ENCODE measurements around the gene PAXX. TPM values are rescaled to one million over a fixed set of nuclear protein-coding genes. Genes with fewer than 3 reads are reported as not detected.

The PAXX gene
- total RNA-seq, 1 donor from 2014 or later, result 51.4 TPM

DNA sequence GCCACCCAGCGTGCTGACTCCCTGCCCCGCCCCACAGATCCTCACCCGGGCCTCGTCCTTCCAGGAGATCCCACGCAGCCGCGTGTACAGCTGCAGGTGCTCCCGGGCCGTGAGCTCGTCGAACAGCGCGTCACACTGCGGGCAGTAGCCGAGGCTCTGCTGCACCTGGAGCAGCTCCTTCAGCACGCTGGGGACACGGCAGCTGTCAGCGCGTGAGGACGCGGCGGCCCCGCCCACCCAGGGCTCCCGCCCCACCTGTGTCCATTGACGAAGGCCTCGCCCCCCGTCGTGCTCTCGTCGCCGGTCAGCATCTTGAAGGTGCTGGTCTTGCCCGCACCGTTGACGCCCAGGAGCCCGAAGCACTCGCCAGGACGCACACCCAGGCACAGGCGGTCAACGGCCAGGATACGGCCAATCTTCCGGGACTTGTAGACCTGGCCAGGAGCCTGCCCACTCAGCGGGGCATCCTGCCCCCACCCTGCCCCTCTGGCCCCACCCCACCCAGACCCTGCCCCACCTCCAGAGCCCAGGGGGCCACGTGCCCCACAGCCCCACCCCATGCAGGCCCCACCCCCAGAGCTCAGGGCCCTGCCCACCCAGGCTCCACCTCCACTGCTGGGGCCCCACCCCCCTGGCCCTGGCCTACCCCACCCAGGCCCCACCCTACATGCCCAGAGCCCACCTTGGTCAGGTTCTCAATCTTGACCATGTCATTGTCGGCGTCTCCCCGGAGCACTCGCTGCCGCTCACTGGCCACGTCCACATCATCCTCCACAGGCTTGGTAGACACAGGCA lies 17.9 kb downstream of the PAXX start:
- H3K27me3 Mint-ChIP-seq (ENCODE audit: unreplicated experiment), result no peaks in the 10 kb centered on the region
- no peak overlapping the region for H3K27ac Mint-ChIP-seq (ENCODE audit: unreplicated experiment)
- TF ChIP-seq, protein P1, sequence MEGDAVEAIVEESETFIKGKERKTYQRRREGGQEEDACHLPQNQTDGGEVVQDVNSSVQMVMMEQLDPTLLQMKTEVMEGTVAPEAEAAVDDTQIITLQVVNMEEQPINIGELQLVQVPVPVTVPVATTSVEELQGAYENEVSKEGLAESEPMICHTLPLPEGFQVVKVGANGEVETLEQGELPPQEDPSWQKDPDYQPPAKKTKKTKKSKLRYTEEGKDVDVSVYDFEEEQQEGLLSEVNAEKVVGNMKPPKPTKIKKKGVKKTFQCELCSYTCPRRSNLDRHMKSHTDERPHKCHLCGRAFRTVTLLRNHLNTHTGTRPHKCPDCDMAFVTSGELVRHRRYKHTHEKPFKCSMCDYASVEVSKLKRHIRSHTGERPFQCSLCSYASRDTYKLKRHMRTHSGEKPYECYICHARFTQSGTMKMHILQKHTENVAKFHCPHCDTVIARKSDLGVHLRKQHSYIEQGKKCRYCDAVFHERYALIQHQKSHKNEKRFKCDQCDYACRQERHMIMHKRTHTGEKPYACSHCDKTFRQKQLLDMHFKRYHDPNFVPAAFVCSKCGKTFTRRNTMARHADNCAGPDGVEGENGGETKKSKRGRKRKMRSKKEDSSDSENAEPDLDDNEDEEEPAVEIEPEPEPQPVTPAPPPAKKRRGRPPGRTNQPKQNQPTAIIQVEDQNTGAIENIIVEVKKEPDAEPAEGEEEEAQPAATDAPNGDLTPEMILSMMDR (IDR thresholded peaks at IDR 0.05), result no peak
- no peaks in the 10 kb centered on the region for H3K4me1 Mint-ChIP-seq (ENCODE audit: unreplicated experiment)
- H3K36me3 Mint-ChIP-seq (ENCODE audit: unreplicated experiment), result peaks cover 1% of the 10 kb centered on the region
- no peak for DNase-seq (ENCODE audit: extremely low spot score, unreplicated experiment)
- H3K4me3 Mint-ChIP-seq (ENCODE audit: unreplicated experiment), result no peak overlapping the region
- no peaks in the 10 kb centered on the region for H3K9me3 Mint-ChIP-seq (ENCODE audit: unreplicated experiment)

DNA sequence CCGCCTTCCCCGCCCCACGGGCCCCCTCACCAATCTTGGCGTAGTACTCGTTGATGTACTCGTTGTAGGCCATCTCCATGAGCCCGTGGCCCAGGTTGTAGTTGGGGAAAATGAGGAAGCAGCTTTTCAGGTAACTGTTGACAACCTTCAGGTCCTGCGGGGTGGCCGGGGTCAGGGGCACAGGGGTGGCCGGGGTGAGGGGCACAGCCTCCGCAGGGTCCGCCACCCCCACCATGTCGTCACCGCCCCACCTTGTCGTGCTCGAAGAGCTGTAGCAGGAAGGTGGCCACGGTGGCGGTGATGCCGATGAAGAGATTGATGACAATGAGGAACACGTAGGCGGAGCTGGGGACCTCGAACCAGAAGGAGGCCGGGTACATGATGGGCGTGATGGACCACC lies 18.9 kb downstream of the PAXX start:
- H3K27ac Mint-ChIP-seq (ENCODE audit: unreplicated experiment), result no peak overlapping the region
- H3K4me1 Mint-ChIP-seq (ENCODE audit: unreplicated experiment), result no peaks in the 10 kb centered on the region
- DNase-seq (ENCODE audit: extremely low spot score, unreplicated experiment), result no peak
- TF ChIP-seq, protein P1 (IDR thresholded peaks at IDR 0.05), result no peak
- H3K4me3 Mint-ChIP-seq (ENCODE audit: unreplicated experiment), result no peak overlapping the region
- peaks cover 1% of the 10 kb centered on the region for H3K36me3 Mint-ChIP-seq (ENCODE audit: unreplicated experiment)
- no peaks in the 10 kb centered on the region for H3K9me3 Mint-ChIP-seq (ENCODE audit: unreplicated experiment)
- H3K27me3 Mint-ChIP-seq (ENCODE audit: unreplicated experiment), result no peaks in the 10 kb centered on the region

DNA sequence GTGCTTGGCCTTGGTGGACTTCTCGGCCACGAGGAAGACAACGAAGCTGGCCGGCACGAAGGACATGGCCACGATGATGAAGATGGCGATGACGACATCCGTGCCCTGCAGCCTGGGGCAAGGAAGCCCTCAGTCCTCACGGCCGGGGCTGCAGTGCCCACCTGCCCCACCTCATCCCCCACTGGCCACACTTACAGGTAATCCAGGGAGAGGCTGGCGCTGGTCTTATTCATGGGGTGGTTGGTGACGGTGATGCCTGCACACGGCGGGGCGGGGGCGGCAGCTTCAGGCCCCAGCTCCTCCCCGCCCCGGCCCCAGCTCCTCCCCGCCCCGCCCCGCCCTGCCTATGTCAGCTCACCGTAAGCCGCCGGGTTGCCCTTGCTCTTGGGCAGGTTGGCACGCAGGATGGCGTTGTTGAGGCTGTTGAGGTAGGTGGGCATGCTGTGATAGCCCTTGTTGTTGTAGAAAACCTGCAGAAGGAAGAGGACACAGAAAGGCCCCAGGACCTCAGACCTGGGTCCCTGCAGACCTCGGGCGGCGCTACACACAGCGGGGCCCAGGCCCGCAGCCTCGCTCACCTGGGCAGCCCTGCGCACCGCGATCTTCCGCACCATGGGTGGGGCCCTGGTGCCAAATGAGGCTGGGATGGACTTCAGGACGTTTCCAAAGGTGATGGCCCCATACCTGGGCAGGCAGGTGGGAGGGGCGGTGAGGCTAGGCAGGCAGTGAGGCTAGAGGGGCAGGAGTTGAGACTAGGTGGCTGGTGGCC lies 19.9 kb downstream of the PAXX start:
- H3K4me3 Mint-ChIP-seq (ENCODE audit: unreplicated experiment), result no peak overlapping the region
- no peak overlapping the region for H3K27ac Mint-ChIP-seq (ENCODE audit: unreplicated experiment)
- no peak for DNase-seq (ENCODE audit: extremely low spot score, unreplicated experiment)
- no peaks in the 10 kb centered on the region for H3K9me3 Mint-ChIP-seq (ENCODE audit: unreplicated experiment)
- peaks cover 3% of the 10 kb centered on the region for H3K36me3 Mint-ChIP-seq (ENCODE audit: unreplicated experiment)
- H3K27me3 Mint-ChIP-seq (ENCODE audit: unreplicated experiment), result no peaks in the 10 kb centered on the region
- TF ChIP-seq, protein P1 (IDR thresholded peaks at IDR 0.05), result no peak
- H3K4me1 Mint-ChIP-seq (ENCODE audit: unreplicated experiment), result no peaks in the 10 kb centered on the region

GRCh38 chr9:137012694-137013570 lies 20.7 kb downstream of the PAXX start:
- Mint-ChIP-seq H3K27me3 (ENCODE audit: unreplicated experiment) (no peaks in the 10 kb centered on the region), H3K4me1 (ENCODE audit: unreplicated experiment) (no peaks in the 10 kb centered on the region), H3K27ac (ENCODE audit: unreplicated experiment) (no peak overlapping the region), H3K36me3 (ENCODE audit: unreplicated experiment) (peaks cover 3% of the 10 kb centered on the region), H3K4me3 (ENCODE audit: unreplicated experiment) (no peak overlapping the region), H3K9me3 (ENCODE audit: unreplicated experiment) (no peaks in the 10 kb centered on the region)
- TF ChIP-seq, protein P1 (IDR thresholded peaks at IDR 0.05), result no peak
- DNase-seq (ENCODE audit: extremely low spot score, unreplicated experiment), result no peak
